ENCODE measurements around the gene SEC14L6. TPM values are rescaled to one million over a fixed set of nuclear protein-coding genes. Genes with fewer than 3 reads are reported as not detected.
A peak's percentile ranks its signal among the peaks of the same experiment; 100 is the strongest.
"Not testable (repeated sequence)": the region's sequence is repeated elsewhere in the genome, so short reads cannot be mapped to it uniquely, and the experiment has no call there.

The SEC14L6 gene
- total RNA-seq (not detected), polyA plus RNA-seq (not detected)

GRCh38 chr22:30546616-30547015 is at the start of gene SEC14L6:
Gene SEC14L6, minus strand, starts transcription at chr22:30546741. Its CDS starts 59 bp downstream, at chr22:30546682.
- no peak within 1 kb of the TSS for H3K4me3 Mint-ChIP-seq
- H3K4me1 Mint-ChIP-seq = peaks cover 0 to 4% (median 2%) of the 10 kb centered on the region in 4 donors
- H3K36me3 ChIP-seq (ENCODE audit: insufficient read depth, low read length) = no peaks in the 10 kb centered on the region
- H3K27ac Mint-ChIP-seq = peak within 1 kb of the TSS in 1 of 7 donors; percentile 36
- ChIA-PET POLR2A (ENCODE audit: partially characterized antibody) (no interaction called here), CTCF (ENCODE audit: partially characterized antibody) (no interaction called here)
- no peak within 1 kb of the TSS for H3K27ac ChIP-seq (ENCODE audit: low read depth, low read length)
- H3K4me3 ChIP-seq (ENCODE audit: low read length in 2 of 2) = no peak within 1 kb of the TSS
- H3K9me3 Mint-ChIP-seq = no peaks in the 10 kb centered on the region
- H3K36me3 Mint-ChIP-seq = no peaks in the 10 kb centered on the region
- DNase-seq = no peak
- peaks cover 7% of the 10 kb centered on the region for H3K27me3 ChIP-seq (ENCODE audit: insufficient read depth, low read length)
- intact Hi-C loops (cut with micrococcal nuclease) = no loop called here
- no peaks in the 10 kb centered on the region for H3K4me1 ChIP-seq (ENCODE audit: insufficient read depth, low read length)
- peaks cover 23 to 29% of the 10 kb centered on the region in 2 donors for H3K27me3 Mint-ChIP-seq
- no peaks in the 10 kb centered on the region for H3K9me3 ChIP-seq (ENCODE audit: control insufficient read depth in 1 of 2, low read length in 2 of 2)

GRCh38 chr22:30596199-30596598 is 49.7 kb upstream of the SEC14L6 start:
- no peaks in the 10 kb centered on the region for H3K9me3 Mint-ChIP-seq
- no peaks in the 10 kb centered on the region for H3K36me3 Mint-ChIP-seq

GRCh38 chr22:30592360-30592713 is 45.8 kb upstream of the SEC14L6 start:
- H3K27ac ChIP-seq (ENCODE audit: low read depth, low read length); H3K4me3 ChIP-seq (ENCODE audit: low read length in 2 of 2); H3K27ac Mint-ChIP-seq; H3K27me3 Mint-ChIP-seq; H3K9me3 ChIP-seq (ENCODE audit: control insufficient read depth in 1 of 2, low read length in 2 of 2); H3K27me3 ChIP-seq (ENCODE audit: insufficient read depth, low read length); DNase-seq; H3K4me3 Mint-ChIP-seq; H3K9me3 Mint-ChIP-seq: not testable (repeated sequence)
- intact Hi-C loops (cut with micrococcal nuclease) = loop anchor here (1.0 to 5.0 kb wide), 4 partner anchors 43 to 1885 kb away; partner anchors contain the start of genes NF2, SLC35E4 and TUG1
- POLR2A ChIA-PET (ENCODE audit: partially characterized antibody) = interaction anchor here (1.0 to 2.4 kb wide), 4 partner anchors 14 to 376 kb away, joined by 3 to 19 read pairs (median 4); partner anchors contain the start of genes MORC2, TCN2 and TUG1
- peaks cover 11% of the 10 kb centered on the region for H3K36me3 ChIP-seq (ENCODE audit: insufficient read depth, low read length)
- CTCF ChIA-PET (ENCODE audit: partially characterized antibody) = interaction anchor here (1.0 to 1.9 kb wide), 4 partner anchors 12 to 42 kb away, joined by 3 to 7 read pairs (median 4); partner anchors contain the start of gene TCN2
- Mint-ChIP-seq H3K4me1 (peaks cover 0 to 10% (median 3%) of the 10 kb centered on the region in 4 donors), H3K36me3 (peaks cover 19 to 26% of the 10 kb centered on the region in 2 donors)
- peaks cover 22% of the 10 kb centered on the region for H3K4me1 ChIP-seq (ENCODE audit: insufficient read depth, low read length)

More at GRCh38 chr22:30596199-30596598, 49.7 kb upstream of the SEC14L6 start:
- Histone ChIP-seq H3K4me1 (ENCODE audit: insufficient read depth, low read length) (peaks cover 7% of the 10 kb centered on the region), H3K36me3 (ENCODE audit: insufficient read depth, low read length) (no peaks in the 10 kb centered on the region), H3K4me3 (ENCODE audit: low read length in 2 of 2) (no peak overlapping the region), H3K27me3 (ENCODE audit: insufficient read depth, low read length) (no peaks in the 10 kb centered on the region), H3K27ac (ENCODE audit: low read depth, low read length) (no peak overlapping the region), H3K9me3 (ENCODE audit: control insufficient read depth in 1 of 2, low read length in 2 of 2) (no peaks in the 10 kb centered on the region)
- H3K4me3 Mint-ChIP-seq = no peak overlapping the region
- DNase-seq = no peak
- intact Hi-C loops (cut with micrococcal nuclease) = no loop called here
- CTCF ChIA-PET (ENCODE audit: partially characterized antibody) = interaction anchor here (1.4 kb wide), 1 partner anchor 10 kb away, joined by 6 read pairs; no protein-coding TSS in a partner anchor
- POLR2A ChIA-PET (ENCODE audit: partially characterized antibody) = interaction anchor here (0.6 kb wide), 2 partner anchors 9 to 672 kb away, joined by 3 read pairs; no protein-coding TSS in a partner anchor
- H3K4me1 Mint-ChIP-seq = peaks cover 0 to 2% (median 0%) of the 10 kb centered on the region in 4 donors
- H3K27ac Mint-ChIP-seq = no peak overlapping the region
- H3K27me3 Mint-ChIP-seq = peaks cover 6 to 7% of the 10 kb centered on the region in 2 donors

GRCh38 chr22:30591588-30592359 is 45.2 kb upstream of the SEC14L6 start, which contains the start of gene PES1:
Gene PES1, minus strand, starts transcription at chr22:30591910. Its CDS starts 77 bp downstream, at chr22:30591833.
- H3K4me3 ChIP-seq (ENCODE audit: low read length in 2 of 2) = peak within 1 kb of the TSS; percentile 50 to 99
- ChIA-PET POLR2A (ENCODE audit: partially characterized antibody) (interaction anchor here (0.6 to 2.4 kb wide), 9 partner anchors 15 to 1039 kb away, joined by 3 to 19 read pairs (median 4); partner anchors contain the start of genes GAL3ST1, MORC2, SLC35E4 and TCN2), CTCF (ENCODE audit: partially characterized antibody) (interaction anchor here (0.8 to 1.9 kb wide), 7 partner anchors 10 to 328 kb away, joined by 3 to 7 read pairs (median 3); partner anchors contain the start of gene TCN2)
- no peaks in the 10 kb centered on the region for H3K9me3 ChIP-seq (ENCODE audit: control insufficient read depth in 1 of 2, low read length in 2 of 2)
- Mint-ChIP-seq H3K27ac (peak within 1 kb of the TSS in 1 of 7 donors; percentile 82), H3K4me3 (no peak within 1 kb of the TSS), H3K36me3 (peaks cover 24 to 30% of the 10 kb centered on the region in 2 donors), H3K4me1 (peaks cover 0 to 10% (median 3%) of the 10 kb centered on the region in 4 donors), H3K27me3 (peaks cover 3 to 7% of the 10 kb centered on the region in 2 donors), H3K9me3 (no peaks in the 10 kb centered on the region)
- peaks cover 22% of the 10 kb centered on the region for H3K4me1 ChIP-seq (ENCODE audit: insufficient read depth, low read length)
- H3K36me3 ChIP-seq (ENCODE audit: insufficient read depth, low read length) = peaks cover 16% of the 10 kb centered on the region
- intact Hi-C loops (cut with micrococcal nuclease) = loop anchor here (1.0 to 5.0 kb wide), 6 partner anchors 44 to 1886 kb away; partner anchors contain the start of genes DUSP18, NF2, SLC35E4 and TUG1
- H3K27me3 ChIP-seq (ENCODE audit: insufficient read depth, low read length) = no peaks in the 10 kb centered on the region
- H3K27ac ChIP-seq (ENCODE audit: low read depth, low read length) = peak within 1 kb of the TSS; percentile 78
- DNase-seq = peak; percentile 96 to 98 (median 97)

GRCh38 chr22:30591191-30591587 is 44.6 kb upstream of the SEC14L6 start:
- intact Hi-C loops (cut with micrococcal nuclease) = loop anchor here (1.0 to 5.0 kb wide), 4 partner anchors 76 to 1886 kb away; partner anchors contain the start of genes DUSP18 and NF2
- peak overlapping the region; percentile 50 to 99 for H3K4me3 ChIP-seq (ENCODE audit: low read length in 2 of 2)
- peaks cover 29 to 35% of the 10 kb centered on the region in 2 donors for H3K36me3 Mint-ChIP-seq
- peaks cover 22% of the 10 kb centered on the region for H3K36me3 ChIP-seq (ENCODE audit: insufficient read depth, low read length)
- H3K4me1 Mint-ChIP-seq = peaks cover 0 to 10% (median 4%) of the 10 kb centered on the region in 4 donors
- H3K9me3 ChIP-seq (ENCODE audit: control insufficient read depth in 1 of 2, low read length in 2 of 2) = no peaks in the 10 kb centered on the region
- H3K27me3 ChIP-seq (ENCODE audit: insufficient read depth, low read length) = no peaks in the 10 kb centered on the region
- H3K4me3 Mint-ChIP-seq = no peak overlapping the region
- CTCF ChIA-PET (ENCODE audit: partially characterized antibody) = interaction anchor here (0.8 to 1.9 kb wide), 5 partner anchors 11 to 329 kb away, joined by 3 to 7 read pairs (median 3); no protein-coding TSS in a partner anchor
- no peak for DNase-seq
- POLR2A ChIA-PET (ENCODE audit: partially characterized antibody) = interaction anchor here (0.6 to 2.4 kb wide), 10 partner anchors 10 to 1039 kb away, joined by 3 to 19 read pairs (median 4); partner anchors contain the start of genes GAL3ST1, MORC2, SLC35E4 and TCN2
- H3K4me1 ChIP-seq (ENCODE audit: insufficient read depth, low read length) = peaks cover 22% of the 10 kb centered on the region
- H3K27me3 Mint-ChIP-seq = peaks cover 3 to 7% of the 10 kb centered on the region in 2 donors
- H3K27ac ChIP-seq (ENCODE audit: low read depth, low read length) = peak overlapping the region; percentile 78
- no peak overlapping the region for H3K27ac Mint-ChIP-seq
- no peaks in the 10 kb centered on the region for H3K9me3 Mint-ChIP-seq

GRCh38 chr22:30586414-30586813 is 39.9 kb upstream of the SEC14L6 start:
- peaks cover 17% of the 10 kb centered on the region for H3K4me1 ChIP-seq (ENCODE audit: insufficient read depth, low read length)
- no peak overlapping the region for H3K27ac Mint-ChIP-seq
- intact Hi-C loops (cut with micrococcal nuclease) = no loop called here
- H3K36me3 Mint-ChIP-seq = peaks cover 63% of the 10 kb centered on the region in 2 donors
- no peaks in the 10 kb centered on the region for H3K27me3 Mint-ChIP-seq
- ChIA-PET CTCF (ENCODE audit: partially characterized antibody) (interaction anchor here (1.2 kb wide), 1 partner anchor 20 kb away, joined by 3 read pairs; no protein-coding TSS in a partner anchor), POLR2A (ENCODE audit: partially characterized antibody) (no interaction called here)
- peaks cover 0 to 10% (median 4%) of the 10 kb centered on the region in 4 donors for H3K4me1 Mint-ChIP-seq
- no peak overlapping the region for H3K4me3 ChIP-seq (ENCODE audit: low read length in 2 of 2)
- H3K4me3 Mint-ChIP-seq = no peak overlapping the region
- no peak overlapping the region for H3K27ac ChIP-seq (ENCODE audit: low read depth, low read length)
- no peaks in the 10 kb centered on the region for H3K9me3 ChIP-seq (ENCODE audit: control insufficient read depth in 1 of 2, low read length in 2 of 2)
- H3K36me3 ChIP-seq (ENCODE audit: insufficient read depth, low read length) = peaks cover 68% of the 10 kb centered on the region
- H3K27me3 ChIP-seq (ENCODE audit: insufficient read depth, low read length) = no peaks in the 10 kb centered on the region
- DNase-seq = no peak
- H3K9me3 Mint-ChIP-seq = no peaks in the 10 kb centered on the region
